GM19043 (cell line): Measurements from ENCODE around the gene RIMOC1.

Source experiments
- ATAC-seq: cut with Tn5 transposase; IDR thresholded peaks from one replicate; pipeline ENCODE4 v1.9.1; 2021; ENCODE audit warnings: low read depth; ENCODE audit not compliant: unreplicated experiment

Gene RIMOC1

GRCh38 chr5:41951224-41951623 lies 47.1 kb downstream of the RIMOC1 start:
- ATAC-seq = no peak
